Measurements from ENCODE around the gene PIEZO2.

Gene PIEZO2

DNA sequence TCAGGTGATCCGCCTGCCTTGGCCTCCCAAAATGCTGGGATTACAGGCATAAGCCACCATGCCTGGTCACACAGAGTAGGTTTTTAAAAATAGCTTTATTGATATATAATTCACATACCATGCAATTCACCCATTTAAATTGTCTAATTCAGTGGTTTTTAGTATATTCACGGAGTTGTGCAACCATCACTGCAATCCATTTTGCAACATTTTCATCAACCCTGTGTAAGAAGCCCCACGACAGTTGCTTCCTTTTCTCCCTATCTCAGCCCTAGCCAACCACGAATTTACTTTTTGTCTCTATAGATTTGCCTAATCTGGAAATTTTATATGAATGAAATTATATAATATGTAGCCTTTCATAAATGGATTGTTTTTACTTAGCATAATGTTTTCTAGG lies 357.2 kb downstream of the PIEZO2 start:
- DNase-seq (ENCODE audit: low spot score): no peak

- DNase-seq (ENCODE audit: low spot score): no peak
These were observed 358.1 kb downstream of the PIEZO2 start for GRCh38 chr18:10791169-10791831.

GRCh38 chr18:10789180-10789579 lies 360.2 kb downstream of the PIEZO2 start:
- DNase-seq (ENCODE audit: low spot score): no peak

GRCh38 chr18:10787293-10787901 lies 362.0 kb downstream of the PIEZO2 start:
- peak; percentile 24 for DNase-seq (ENCODE audit: low spot score)

- no peak for DNase-seq (ENCODE audit: low spot score)
These were observed 363.6 kb downstream of the PIEZO2 start for GRCh38 chr18:10785798-10786197.

DNA sequence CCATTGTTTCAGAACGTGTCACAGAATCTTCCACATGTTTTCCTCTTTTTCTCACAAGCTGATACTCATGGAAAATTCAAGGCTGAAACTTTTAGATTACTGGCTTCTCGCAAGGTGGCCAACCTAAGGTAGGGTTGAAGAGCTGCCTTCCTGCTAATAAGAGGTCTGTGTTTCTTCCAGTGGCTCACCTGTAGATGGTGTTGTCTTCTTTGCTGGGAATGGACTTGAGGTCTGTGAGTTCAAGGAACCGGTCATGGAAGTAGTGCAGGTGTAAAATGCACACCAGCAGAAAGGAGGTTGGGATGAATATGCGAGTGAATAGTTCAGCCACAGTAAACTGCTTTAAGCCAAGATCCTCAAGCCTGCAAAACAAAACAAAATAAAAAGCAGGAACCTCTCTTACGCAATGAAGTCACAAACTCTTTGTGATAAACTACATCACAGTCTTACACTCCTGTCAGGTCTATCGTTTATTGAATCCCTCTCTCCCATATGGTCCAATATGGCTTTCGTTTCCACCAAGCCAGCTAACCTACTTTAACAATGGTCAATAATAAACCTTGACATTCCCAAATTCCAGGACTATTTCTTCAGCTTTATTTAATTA lies 364.7 kb downstream of the PIEZO2 start:
- DNase-seq (ENCODE audit: low spot score): no peak

GRCh38 chr18:10783941-10784340 lies 365.4 kb downstream of the PIEZO2 start:
- DNase-seq (ENCODE audit: low spot score): no peak

- DNase-seq (ENCODE audit: low spot score): no peak
These were observed 372.9 kb downstream of the PIEZO2 start for GRCh38 chr18:10776493-10776892.

DNA sequence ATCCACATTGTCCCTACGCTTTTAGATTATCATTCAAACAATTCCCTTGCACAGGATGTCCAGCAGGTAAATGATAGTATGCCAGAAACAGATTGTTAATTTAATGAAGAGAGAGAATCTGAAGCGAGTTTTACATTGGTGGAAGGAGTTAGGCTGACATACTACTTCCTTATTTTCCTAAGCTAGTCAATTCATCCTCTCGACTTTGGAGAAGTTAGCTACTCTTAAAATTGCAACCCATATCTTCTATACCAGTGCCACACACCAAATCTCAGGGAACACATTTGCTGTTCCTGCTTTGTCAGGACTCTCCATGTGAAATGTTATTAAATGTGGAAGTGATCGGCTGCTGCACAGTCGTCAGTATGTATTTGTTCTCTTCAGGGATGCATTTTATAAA lies 374.3 kb downstream of the PIEZO2 start:
- DNase-seq (ENCODE audit: low spot score): no peak

GRCh38 chr18:10771053-10771709 lies 378.2 kb downstream of the PIEZO2 start:
- no peak for DNase-seq (ENCODE audit: low spot score)

GRCh38 chr18:10770264-10770663 lies 379.1 kb downstream of the PIEZO2 start:
- DNase-seq (ENCODE audit: low spot score): no peak

DNA sequence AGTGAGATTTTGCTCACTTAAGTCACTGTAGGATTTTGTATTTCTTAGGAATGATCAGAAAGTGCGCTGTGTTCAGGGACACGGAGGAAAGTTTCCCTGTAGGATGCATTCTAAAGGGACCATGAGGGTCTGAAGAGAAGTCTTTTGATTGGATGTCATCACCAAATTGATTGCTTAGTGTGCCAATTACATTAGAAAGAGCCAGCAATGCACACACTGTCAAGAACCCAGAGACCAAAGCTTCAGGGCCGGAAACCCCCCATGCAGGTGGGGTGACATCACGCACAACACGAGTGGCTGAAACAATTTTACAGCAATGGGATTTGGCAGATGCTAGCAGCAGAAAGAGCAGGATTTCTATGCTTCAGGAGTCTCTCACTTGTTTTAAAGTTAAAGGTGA lies 381.1 kb downstream of the PIEZO2 start:
- no peak for DNase-seq (ENCODE audit: low spot score)

- no peak for DNase-seq (ENCODE audit: low spot score)
These were observed 381.7 kb downstream of the PIEZO2 start for GRCh38 chr18:10767658-10768057.

- no peak for DNase-seq (ENCODE audit: low spot score)
These were observed 388.4 kb downstream of the PIEZO2 start for GRCh38 chr18:10760986-10761385.

GRCh38 chr18:10759241-10759640 lies 390.1 kb downstream of the PIEZO2 start:
- no peak for DNase-seq (ENCODE audit: low spot score)

- DNase-seq (ENCODE audit: low spot score): no peak
These were observed 391.4 kb downstream of the PIEZO2 start for GRCh38 chr18:10757946-10758345.

DNA sequence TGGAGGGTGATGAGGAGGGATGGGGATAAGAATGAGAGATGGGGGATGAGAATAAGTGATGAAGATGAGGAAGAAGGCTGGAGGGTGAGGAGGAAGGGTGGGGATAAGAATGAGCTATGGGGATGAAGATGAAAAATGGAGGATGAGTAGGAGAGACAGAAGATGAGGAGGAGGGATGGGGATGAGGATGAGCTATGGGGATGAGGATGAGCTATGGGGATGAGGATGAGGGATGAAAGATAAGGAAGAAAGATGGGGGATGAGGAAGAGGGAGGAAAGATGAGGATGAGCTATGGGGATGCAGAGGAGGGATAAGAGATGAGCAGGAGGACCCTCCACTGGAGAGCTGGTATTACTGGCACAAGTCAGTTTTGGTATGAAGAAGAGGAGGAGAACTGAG lies 392.0 kb downstream of the PIEZO2 start:
- no peak for DNase-seq (ENCODE audit: low spot score)

DNA sequence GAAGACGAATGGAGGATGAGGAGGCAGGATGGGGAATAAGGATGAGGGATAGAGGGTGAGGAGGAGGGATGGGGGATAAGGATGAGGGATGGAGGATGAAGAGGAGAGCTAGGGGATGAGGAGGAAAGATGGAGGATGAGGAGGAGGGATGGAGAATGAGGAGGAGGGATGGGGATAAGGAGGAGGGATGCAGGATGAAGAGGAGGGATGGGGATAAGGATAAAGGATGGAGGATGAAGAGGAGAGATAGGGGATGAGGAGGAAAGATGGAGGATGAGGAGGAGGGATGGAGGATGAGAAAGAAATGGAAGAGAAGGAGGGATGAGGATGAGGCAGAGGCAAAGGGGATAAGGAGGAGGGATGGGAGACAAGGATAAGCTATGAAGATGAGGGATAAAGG lies 393.5 kb downstream of the PIEZO2 start:
- no peak for DNase-seq (ENCODE audit: low spot score)

DNA sequence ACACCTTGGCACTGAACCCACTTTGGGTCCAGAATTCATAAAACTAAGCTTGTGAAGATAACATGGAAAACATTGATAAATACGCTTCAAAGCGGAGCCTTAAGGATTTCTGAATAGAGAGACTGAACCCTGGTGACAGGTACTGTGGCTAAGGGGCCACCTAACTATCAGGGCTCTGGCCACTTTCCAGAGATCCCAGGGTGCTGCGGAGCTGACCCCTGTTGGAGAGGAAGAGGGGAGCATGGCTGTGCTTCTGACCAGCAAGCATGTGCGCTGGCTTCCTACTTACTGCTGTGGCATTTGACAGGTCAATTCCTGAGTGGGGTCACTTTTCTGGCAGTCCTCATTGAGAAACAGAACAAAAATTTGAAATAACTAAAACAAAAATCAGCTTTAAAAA lies 395.2 kb downstream of the PIEZO2 start:
- DNase-seq (ENCODE audit: low spot score): no peak

GRCh38 chr18:10752382-10752781 lies 397.0 kb downstream of the PIEZO2 start:
- no peak for DNase-seq (ENCODE audit: low spot score)

GRCh38 chr18:10751653-10752052 lies 397.7 kb downstream of the PIEZO2 start:
- no peak for DNase-seq (ENCODE audit: low spot score)

- DNase-seq (ENCODE audit: low spot score): no peak
These were observed 399.0 kb downstream of the PIEZO2 start for GRCh38 chr18:10750191-10751035.
